GM18861 (cell line): ENCODE measurements around the gene KIF26B.
"Not testable (repeated sequence)": the region's sequence is repeated elsewhere in the genome, so short reads cannot be mapped to it uniquely, and the experiment has no call there.

Source experiments
- ATAC-seq: cut with Tn5 transposase; IDR thresholded peaks from one replicate; pipeline ENCODE4 v1.9.1; 2021; ENCODE audit not compliant: unreplicated experiment

Gene KIF26B

DNA sequence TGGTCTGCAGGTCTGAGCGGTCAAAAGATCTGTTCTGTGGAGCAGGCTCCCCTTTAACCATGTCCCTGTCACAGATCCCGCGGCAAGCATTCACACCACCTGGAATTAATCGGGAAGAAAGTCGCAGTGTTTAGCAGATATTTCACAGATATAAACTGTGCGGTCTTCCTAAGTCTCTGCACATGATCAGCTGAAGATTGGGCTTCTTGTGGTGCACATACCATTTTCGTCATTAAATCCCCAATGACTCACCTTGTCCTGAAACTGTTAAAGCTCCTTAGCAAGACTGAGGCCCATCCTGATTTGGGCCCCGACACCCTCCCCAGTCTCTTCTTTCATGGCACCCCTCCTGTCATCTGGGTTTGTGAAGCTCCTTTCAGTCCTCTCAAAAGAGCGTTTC lies 158.8 kb downstream of the KIF26B start:
- no peak for ATAC-seq

GRCh38 chr1:245316784-245317183 lies 162.0 kb downstream of the KIF26B start:
- ATAC-seq: no peak

DNA sequence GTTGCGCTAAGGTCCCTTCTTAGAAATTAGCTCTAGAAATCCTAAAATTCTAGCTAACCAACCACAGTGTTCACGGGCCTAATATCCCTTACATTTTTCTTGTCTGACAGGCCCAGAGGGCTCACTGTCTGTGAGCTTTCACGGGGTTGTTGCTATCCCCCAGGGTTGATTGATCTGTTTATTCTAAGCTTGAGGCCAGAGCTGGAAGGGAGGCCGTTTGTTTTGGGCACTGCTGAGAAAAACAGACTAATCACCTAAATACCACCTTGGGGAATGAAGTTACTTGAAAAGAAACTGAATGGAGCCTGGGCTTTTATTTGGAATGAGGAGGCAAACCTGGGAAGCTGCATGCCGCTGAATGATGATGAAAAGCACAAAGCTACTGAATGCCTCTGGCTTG lies 162.4 kb downstream of the KIF26B start:
- no peak for ATAC-seq

DNA sequence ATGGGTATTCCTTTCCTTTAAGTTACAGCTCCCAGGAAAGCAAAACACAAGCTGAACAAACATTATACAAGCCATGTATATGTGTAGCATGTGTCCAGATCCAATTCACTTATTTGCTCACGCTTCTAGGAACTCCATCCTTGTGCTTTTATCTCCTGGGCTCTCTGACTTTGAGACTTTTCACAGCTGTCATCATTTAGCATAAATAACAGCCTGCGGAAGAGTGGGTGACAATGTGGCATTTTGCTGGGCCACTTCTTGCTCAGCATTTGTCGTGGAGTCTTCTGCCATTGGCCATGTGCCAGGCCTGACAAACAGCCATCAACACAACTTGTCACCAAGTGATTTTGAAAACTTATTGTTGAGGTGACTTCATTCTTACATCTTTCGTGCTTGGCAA lies 164.3 kb downstream of the KIF26B start:
- no peak for ATAC-seq

DNA sequence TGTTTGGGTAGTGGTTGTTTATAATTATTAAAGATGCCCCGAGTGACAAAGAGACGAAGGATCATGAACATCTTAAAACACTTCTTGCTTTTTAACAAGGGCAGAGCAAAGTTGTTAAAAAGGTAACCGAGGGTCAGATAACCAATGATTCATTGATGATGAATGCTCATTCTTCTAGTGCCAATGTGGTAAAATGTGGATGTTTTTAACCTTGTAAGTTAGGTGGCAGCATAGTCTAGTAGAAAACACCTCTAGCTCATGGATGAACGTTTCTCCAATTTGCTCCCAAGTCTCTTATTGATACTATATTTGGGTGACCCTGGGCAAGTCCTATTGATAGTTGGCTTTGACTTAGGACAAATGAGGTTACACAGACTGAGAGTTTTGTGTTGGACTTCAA lies 167.9 kb downstream of the KIF26B start:
- ATAC-seq: no peak

GRCh38 chr1:245323765-245324164 lies 169.0 kb downstream of the KIF26B start:
- not testable (repeated sequence) for ATAC-seq

- no peak for ATAC-seq
Observed at GRCh38 chr1:245325922-245326795, 171.4 kb downstream of the KIF26B start.

DNA sequence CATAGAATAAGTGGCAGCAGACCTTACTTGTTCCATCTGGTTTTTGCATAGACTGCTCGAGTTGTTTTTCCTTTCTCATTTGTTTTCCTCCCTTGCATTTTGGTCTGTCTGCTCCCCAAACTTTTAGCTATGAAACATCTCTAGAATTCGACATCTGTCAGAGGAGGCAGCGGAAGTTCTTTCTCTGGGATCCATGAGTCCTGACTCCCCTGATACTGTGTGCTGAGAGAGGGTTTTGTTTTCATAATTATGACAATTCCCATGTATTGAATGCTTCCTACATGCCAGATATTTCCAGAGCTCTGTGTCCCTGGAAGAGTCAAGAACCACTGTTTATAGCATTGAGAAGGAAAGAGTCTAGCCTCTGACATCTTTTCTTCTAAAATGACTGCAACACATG lies 172.6 kb downstream of the KIF26B start:
- no peak for ATAC-seq

DNA sequence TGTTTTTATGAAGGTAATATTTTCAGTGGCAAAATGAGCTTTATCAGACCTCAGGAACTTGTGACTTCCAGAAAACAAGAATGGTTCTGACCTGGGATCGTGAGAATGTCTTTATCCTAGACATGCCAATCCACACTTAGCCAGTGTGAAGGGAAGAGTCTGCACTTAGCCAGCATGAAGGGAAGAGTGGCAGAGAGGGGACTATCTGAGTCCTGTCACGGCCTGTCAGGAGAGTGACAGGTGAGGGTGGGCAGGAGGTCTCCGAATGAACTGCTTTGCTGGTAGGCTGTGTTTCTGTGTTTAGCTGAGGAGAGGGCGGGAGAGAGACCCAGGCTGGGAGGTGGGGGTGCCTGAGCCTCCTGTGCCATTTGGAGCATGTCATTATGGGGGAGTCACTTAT lies 173.1 kb downstream of the KIF26B start:
- no peak for ATAC-seq

- ATAC-seq: no peak
Observed at GRCh38 chr1:245330951-245331350, 176.2 kb downstream of the KIF26B start.

DNA sequence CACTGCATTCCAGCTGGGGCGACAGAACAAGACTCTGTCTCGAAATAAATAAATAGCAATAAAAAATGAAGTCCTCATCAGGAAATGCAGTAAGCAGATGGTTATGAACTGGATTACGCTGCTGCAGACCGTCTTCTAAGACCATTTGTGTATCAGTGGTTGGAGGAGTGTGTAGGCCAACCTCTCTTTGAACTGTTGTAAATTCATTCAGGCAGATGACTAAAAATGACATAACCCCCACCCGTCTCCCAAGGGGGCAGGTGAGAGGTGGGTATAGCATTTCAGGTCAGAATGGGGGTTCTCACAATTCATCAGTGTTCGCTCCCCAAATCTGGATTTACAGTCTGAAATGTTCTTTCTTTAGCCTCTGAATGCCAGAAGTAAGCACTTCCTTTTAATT lies 177.3 kb downstream of the KIF26B start:
- no peak for ATAC-seq

- no peak for ATAC-seq
Observed at GRCh38 chr1:245332513-245332912, 177.7 kb downstream of the KIF26B start.

DNA sequence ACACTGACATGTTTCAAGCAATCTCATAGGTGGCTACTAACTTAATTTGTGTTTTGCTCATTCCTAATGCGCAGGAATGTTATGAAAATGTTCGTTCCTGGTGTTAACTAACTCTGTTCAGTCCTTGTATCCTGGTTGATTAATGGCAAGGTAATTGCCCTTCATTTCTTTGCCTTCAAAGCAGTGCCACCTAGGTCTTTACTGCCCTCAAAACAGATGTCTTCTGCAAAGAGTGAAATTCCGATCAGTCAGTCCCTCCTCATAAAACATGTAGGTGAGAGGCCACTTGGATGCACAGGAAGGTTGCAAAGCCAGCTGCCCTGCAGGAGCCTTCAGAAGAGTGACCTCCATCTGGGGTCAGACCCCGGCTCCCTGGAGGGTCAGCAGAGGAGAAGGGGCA lies 179.4 kb downstream of the KIF26B start:
- no peak for ATAC-seq

GRCh38 chr1:245334827-245335490 lies 180.2 kb downstream of the KIF26B start:
- ATAC-seq: no peak

GRCh38 chr1:245335684-245336083 lies 180.9 kb downstream of the KIF26B start:
- not testable (repeated sequence) for ATAC-seq

DNA sequence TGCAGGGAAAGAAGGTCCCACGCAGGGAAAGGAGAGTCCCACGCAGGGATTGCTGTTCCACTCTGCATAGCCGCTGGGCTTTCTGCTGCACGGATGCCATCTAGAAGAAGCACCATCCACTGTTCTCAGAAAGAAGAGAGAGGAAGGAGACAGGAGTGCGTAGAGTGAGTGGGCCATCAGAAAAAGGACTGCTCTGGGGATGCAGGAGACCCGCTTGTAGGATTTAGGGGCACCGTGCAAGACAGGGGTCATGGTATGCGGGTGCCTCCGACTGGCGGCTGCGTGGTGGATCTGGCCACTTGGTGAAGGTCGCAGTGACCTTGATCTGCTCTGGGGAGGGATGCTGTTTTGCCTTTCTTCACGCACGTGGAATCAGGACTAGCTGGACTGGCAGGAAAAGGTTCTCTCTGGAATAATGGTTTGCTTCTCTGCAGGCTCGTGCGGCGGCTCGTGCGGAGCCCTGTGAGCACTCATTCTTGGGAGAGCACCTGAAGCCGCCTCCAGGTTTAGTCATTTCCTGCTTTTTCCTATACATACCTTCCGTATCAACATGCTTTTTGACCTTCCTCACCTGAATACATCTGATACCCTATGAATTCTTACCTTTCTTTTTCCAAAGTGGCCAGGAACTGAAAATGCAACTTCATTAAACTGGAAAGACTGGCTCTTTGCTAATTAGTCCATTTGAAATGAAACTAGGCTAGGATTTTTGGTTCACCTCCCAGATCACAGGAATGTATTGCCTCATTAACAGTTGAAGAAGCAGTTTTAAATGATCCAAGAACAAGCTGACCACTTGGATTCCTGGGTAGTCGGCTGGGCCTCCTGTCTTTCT lies 181.6 kb downstream of the KIF26B start:
- ATAC-seq: no peak

DNA sequence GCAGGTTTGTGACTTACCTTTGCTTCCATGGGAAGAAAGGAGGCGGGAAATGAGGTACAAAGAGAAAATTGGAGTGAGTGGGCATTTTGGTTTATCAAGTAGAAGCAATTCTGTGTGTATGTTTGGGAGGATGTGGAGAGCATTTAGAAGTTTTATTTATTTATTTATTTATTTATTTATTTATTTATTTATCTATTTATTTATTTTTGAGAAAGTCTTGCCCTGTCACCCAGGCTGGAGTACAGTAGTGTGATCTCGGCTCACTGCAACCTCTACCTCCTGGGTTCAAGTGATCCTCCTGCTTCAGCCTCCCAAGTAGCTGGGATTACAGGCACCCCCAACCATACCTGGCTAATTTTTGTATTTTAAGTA lies 182.2 kb downstream of the KIF26B start:
- not testable (repeated sequence) for ATAC-seq

DNA sequence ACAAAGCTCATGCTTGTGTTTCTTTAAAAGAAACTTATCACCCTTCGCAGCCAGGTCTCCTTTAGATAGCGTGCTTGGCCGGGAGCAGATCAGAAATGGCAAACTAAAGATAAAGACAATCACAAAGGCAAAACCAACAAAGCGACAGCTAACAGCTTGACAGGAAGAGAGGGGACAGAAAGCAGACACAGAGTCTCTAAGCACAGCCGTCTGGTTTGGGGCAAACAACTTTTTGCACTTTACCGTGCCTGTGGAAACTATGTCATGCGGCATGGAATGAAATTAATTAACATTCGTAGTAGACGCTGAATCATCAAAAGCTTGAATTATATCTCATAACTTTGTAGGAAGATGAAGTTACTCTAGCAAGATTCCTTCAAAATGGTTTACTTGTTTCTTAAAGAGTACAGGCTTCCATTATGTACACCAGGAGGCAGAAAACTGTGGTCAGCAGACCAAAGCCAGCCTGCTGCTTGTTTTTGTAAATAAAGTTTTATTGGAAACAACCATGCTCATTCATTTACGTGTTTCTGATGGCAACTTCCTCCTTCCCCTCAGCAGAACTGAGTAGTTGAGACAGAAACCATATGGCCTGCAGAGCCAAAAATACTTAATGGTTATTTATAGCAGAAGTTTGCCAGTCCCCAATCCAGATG lies 183.2 kb downstream of the KIF26B start:
- ATAC-seq: no peak

GRCh38 chr1:245338485-245338877 lies 183.7 kb downstream of the KIF26B start:
- ATAC-seq: no peak

GRCh38 chr1:245341743-245342142 lies 187.0 kb downstream of the KIF26B start:
- no peak for ATAC-seq
